Smooth muscle cell (in vitro differentiated cells): Measurements from ENCODE around the gene WDFY3. TPM values are rescaled to one million over a fixed set of nuclear protein-coding genes. Genes with fewer than 3 reads are reported as not detected.

Source experiments
- DNase-seq: peaks from one replicate; lab custom pipeline; 2025; ENCODE audit not compliant: unreplicated experiment; lab: John Stamatoyannopoulos, UW
- H2AFZ ChIP-seq: fragments of 200-600 bp; sonication (generic); 2 replicates; pipeline ENCODE4 v1.6.0; 2016; ENCODE audit warnings: antibody characterized with exemption, low read depth, mild to moderate bottlenecking
- H3F3A ChIP-seq: fragments of 200-600 bp; sonication (generic); 2 replicates; pipeline ENCODE4 v1.6.0; 2017; ENCODE audit warnings: antibody characterized with exemption, low read depth
- H3K27ac ChIP-seq: fragments of 200-600 bp; sonication (generic); 2 replicates; pipeline ENCODE4 v1.5.1; 2016; ENCODE audit warnings: low read depth, mild to moderate bottlenecking
- H3K27me3 ChIP-seq: fragments of 200-600 bp; sonication (generic); 2 replicates; pipeline ENCODE4 v1.6.1; 2016; ENCODE audit warnings: low read depth, mild to moderate bottlenecking
- H3K36me3 ChIP-seq: fragments of 200-600 bp; sonication (generic); 2 replicates; pipeline ENCODE4 v1.5.1; 2016; ENCODE audit warnings: low read depth
- H3K4me1 ChIP-seq: fragments of 200-600 bp; sonication (generic); 2 replicates; pipeline ENCODE4 v1.5.1; 2016; ENCODE audit warnings: low read depth
- H3K4me2 ChIP-seq: fragments of 200-600 bp; sonication (generic); 2 replicates; pipeline ENCODE4 v1.6.0; 2016; ENCODE audit warnings: mild to moderate bottlenecking
- H3K4me3 ChIP-seq: fragments of 200-600 bp; sonication (generic); 2 replicates; pipeline ENCODE4 v1.5.1; 2016; ENCODE audit warnings: mild to moderate bottlenecking
- H3K79me2 ChIP-seq: fragments of 200-600 bp; sonication (generic); 2 replicates; pipeline ENCODE4 v1.6.0; 2016; ENCODE audit warnings: low read depth, mild to moderate bottlenecking
- H3K9ac ChIP-seq: fragments of 200-600 bp; sonication (generic); 2 replicates; pipeline ENCODE4 v1.6.0; 2016; ENCODE audit warnings: low read depth
- H3K9me3 ChIP-seq: fragments of 200-600 bp; sonication (generic); replicated peaks from 2 replicates; pipeline ENCODE4 v1.5.1; 2016; ENCODE audit warnings: low read depth
- H4K20me1 ChIP-seq: fragments of 200-600 bp; sonication (generic); 2 replicates; pipeline ENCODE4 v1.6.0; 2016; ENCODE audit warnings: low read depth
- WGBS: methylation state at CpG from one replicate; pipeline ENCODE4 v1.1.7; 2016; ENCODE audit warnings: low lambda C conversion rate; 5-methylcytosine and 5-hydroxymethylcytosine counted together
- polyA plus RNA-seq: library from polyadenylated mRNA; unstranded; fragments of >200 nt; fragmentation: Nextera tagmentation; extraction: Ambion mirVana; gene quantifications from 2 replicates; pipeline ENCODE4 v1.2.1, GENCODE V29; 2016
- total RNA-seq: library from RNA; depleted of rRNA; stranded (reverse); fragments of >200 nt; gene quantifications from 2 replicates; pipeline ENCODE4 v1.2.3, GENCODE V29; 2014
- TF ChIP-seq, protein P1 (sequence below): fragments of 200-600 bp; sonication (generic); IDR thresholded peaks from 2 replicates; pipeline ENCODE4 v1.5.1; 2017; ENCODE audit warnings: borderline replicate concordance, mild to moderate bottlenecking, antibody characterized with exemption; ENCODE audit not compliant: insufficient read depth, poor library complexity, severe bottlenecking

The WDFY3 gene
- total and polyA plus RNA-seq, 2 experiments from 2014 or later = 4.0 to 63.9 TPM

DNA sequence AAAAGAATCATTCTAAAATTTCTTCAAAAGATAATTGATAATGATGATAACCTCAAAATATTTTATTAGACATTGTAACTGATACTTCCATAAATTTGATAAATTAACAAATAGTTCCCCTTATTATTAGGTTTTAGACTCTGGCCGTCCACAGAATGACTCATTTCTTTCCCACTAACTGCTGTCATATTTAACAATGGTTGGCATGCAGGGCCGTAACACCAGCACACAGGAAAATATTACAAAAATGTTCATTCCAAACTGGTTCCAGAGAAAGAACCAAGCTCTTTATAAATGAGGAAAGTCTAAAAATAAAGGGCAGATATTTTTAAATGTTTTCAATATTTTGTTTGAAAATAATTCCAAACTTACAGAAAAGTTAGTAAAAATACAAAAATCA, 28.2 kb downstream of the WDFY3 start:
- Histone ChIP-seq H3K36me3 (peaks cover 8% of the 10 kb centered on the region), H3F3A (no peaks in the 10 kb centered on the region), H3K4me3 (no peak overlapping the region), H3K4me1 (no peaks in the 10 kb centered on the region), H3K9ac (no peak overlapping the region), H3K27ac (peak overlapping the region; percentile 61), H3K79me2 (peaks cover 98% of the 10 kb centered on the region), H3K27me3 (no peaks in the 10 kb centered on the region), H3K4me2 (peak overlapping the region; percentile 42), H3K9me3 (peaks cover 15% of the 10 kb centered on the region), H2AFZ (no peak overlapping the region), H4K20me1 (peaks cover 57% of the 10 kb centered on the region)
- WGBS = 10% methylated on average over 2 of the region's 2 CpGs
- DNase-seq = no peak
- TF ChIP-seq, protein P1, sequence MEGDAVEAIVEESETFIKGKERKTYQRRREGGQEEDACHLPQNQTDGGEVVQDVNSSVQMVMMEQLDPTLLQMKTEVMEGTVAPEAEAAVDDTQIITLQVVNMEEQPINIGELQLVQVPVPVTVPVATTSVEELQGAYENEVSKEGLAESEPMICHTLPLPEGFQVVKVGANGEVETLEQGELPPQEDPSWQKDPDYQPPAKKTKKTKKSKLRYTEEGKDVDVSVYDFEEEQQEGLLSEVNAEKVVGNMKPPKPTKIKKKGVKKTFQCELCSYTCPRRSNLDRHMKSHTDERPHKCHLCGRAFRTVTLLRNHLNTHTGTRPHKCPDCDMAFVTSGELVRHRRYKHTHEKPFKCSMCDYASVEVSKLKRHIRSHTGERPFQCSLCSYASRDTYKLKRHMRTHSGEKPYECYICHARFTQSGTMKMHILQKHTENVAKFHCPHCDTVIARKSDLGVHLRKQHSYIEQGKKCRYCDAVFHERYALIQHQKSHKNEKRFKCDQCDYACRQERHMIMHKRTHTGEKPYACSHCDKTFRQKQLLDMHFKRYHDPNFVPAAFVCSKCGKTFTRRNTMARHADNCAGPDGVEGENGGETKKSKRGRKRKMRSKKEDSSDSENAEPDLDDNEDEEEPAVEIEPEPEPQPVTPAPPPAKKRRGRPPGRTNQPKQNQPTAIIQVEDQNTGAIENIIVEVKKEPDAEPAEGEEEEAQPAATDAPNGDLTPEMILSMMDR = no peak

DNA sequence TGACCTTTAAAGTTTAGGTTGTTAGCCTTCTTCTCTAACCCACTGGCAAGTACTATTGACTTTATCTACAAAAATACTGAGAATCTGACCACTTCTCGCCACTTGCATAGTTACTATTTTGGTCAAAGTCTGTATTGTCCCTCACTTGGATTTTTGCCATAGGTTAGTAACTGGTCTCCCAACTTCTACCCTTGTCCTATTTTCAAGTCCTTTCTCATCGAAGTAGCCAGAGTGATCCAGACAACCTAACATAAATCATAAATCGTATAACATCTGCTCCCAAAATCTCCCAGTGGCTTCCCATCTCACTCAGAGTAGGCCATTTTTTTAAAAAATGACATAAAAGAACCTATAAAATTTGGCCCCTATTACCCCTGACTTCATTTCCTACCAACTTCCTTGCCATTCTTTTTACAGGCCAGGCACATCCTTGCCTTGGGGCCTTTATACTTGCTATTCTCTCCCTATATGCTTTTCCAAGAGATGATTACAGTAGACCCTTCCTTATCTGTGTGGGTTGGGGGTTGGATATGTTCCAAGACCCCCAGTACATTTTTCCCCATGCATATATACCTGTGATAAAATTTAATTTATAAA, 29.0 kb downstream of the WDFY3 start:
- Histone ChIP-seq H3K9ac (no peak overlapping the region), H3F3A (no peaks in the 10 kb centered on the region), H3K27me3 (no peaks in the 10 kb centered on the region), H3K4me1 (peaks cover 8% of the 10 kb centered on the region), H2AFZ (no peak overlapping the region), H3K27ac (peak overlapping the region; percentile 61), H3K9me3 (peaks cover 11% of the 10 kb centered on the region), H4K20me1 (peaks cover 65% of the 10 kb centered on the region), H3K79me2 (peaks cover 98% of the 10 kb centered on the region), H3K36me3 (peaks cover 4% of the 10 kb centered on the region), H3K4me3 (no peak overlapping the region), H3K4me2 (peak overlapping the region; percentile 42)
- TF ChIP-seq, protein P1 = no peak
- 96% methylated on average over 3 of the region's 3 CpGs for WGBS
- no peak for DNase-seq

DNA sequence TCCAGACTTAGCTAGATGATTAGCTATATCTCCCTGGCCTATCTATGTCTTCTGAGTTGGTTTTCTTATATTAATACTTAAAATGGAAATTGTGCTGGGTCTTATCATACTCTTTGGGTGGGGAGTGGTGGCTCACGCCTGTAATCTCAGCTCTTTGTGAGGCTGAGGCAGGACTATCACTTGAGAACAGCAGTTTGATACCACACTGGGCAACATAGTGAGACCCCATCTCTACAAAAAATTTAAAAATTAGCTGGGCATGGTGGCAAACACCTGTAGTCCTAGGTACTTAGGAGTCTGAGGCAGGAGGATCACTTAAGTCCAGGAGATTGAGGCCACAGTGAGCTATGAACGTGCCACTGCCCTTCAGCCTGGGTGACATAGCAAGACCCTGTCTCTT, 30.4 kb downstream of the WDFY3 start:
- no peak overlapping the region for H3K4me3 ChIP-seq
- no peaks in the 10 kb centered on the region for H3K36me3 ChIP-seq
- peaks cover 74% of the 10 kb centered on the region for H4K20me1 ChIP-seq
- H3K79me2 ChIP-seq = peaks cover 91% of the 10 kb centered on the region
- no peaks in the 10 kb centered on the region for H3K9me3 ChIP-seq
- 96% methylated on average over 2 of the region's 2 CpGs for WGBS
- H3K4me2 ChIP-seq = no peak overlapping the region
- no peaks in the 10 kb centered on the region for H3K27me3 ChIP-seq
- no peak overlapping the region for H3K9ac ChIP-seq
- no peak for DNase-seq
- H3K27ac ChIP-seq = no peak overlapping the region
- peaks cover 20% of the 10 kb centered on the region for H3K4me1 ChIP-seq
- TF ChIP-seq, protein P1 = no peak
- H3F3A ChIP-seq = no peaks in the 10 kb centered on the region
- no peak overlapping the region for H2AFZ ChIP-seq

DNA sequence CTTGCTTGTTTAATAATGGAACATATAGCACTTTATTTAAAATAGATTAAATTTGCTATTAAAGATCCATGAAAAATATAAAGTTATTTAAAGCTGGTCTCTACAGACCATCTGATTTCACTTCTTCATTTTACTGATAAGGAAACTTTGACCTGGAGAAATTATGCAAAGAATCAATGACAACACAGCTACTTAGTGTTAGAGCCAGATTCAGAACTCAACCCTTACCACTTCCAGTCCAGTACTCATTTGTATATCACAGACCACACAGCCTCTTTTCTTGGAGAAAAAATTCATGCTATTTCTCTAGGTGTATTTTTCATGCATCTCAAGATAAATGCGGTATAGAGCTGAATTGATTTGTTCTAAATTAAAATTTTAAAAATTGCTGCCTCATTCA, 34.0 kb downstream of the WDFY3 start:
- WGBS = 97% methylated on average over 1 of the region's 1 CpG
- peaks cover 32% of the 10 kb centered on the region for H3K4me1 ChIP-seq
- H3K36me3 ChIP-seq = peaks cover 13% of the 10 kb centered on the region
- H2AFZ ChIP-seq = no peak overlapping the region
- H3K27ac ChIP-seq = peak overlapping the region; percentile 3
- H4K20me1 ChIP-seq = peaks cover 55% of the 10 kb centered on the region
- H3K79me2 ChIP-seq = peaks cover 84% of the 10 kb centered on the region
- H3F3A ChIP-seq = no peaks in the 10 kb centered on the region
- H3K27me3 ChIP-seq = no peaks in the 10 kb centered on the region
- no peak overlapping the region for H3K4me3 ChIP-seq
- H3K4me2 ChIP-seq = no peak overlapping the region
- no peak overlapping the region for H3K9ac ChIP-seq
- no peaks in the 10 kb centered on the region for H3K9me3 ChIP-seq
- TF ChIP-seq, protein P1 = no peak
- DNase-seq = no peak
